ENCODE data around the gene FAM236A.
"Not testable (repeated sequence)": the region's sequence is repeated elsewhere in the genome, so short reads cannot be mapped to it uniquely, and the experiment has no call there.

DNA sequence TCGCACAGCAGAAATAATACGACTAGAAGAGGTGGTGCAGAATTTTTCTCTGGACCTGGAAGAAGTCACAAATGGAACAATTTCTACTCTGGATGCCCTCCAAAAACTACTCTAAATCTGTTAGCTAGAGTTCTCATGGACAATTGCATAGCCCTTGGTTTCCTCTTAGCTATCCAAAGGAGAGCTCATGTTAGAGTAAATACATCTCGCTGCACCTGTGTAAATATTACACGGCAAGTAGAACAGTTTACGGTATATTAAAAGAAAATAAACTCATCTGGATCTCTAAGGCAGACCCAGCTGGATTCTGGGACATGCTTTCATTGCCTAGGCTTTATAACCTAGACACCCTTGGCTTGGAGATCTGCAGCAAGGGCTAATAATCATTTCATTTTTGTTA is 33.9 kb downstream of the FAM236A start:
- TF ChIP-seq, protein P1, sequence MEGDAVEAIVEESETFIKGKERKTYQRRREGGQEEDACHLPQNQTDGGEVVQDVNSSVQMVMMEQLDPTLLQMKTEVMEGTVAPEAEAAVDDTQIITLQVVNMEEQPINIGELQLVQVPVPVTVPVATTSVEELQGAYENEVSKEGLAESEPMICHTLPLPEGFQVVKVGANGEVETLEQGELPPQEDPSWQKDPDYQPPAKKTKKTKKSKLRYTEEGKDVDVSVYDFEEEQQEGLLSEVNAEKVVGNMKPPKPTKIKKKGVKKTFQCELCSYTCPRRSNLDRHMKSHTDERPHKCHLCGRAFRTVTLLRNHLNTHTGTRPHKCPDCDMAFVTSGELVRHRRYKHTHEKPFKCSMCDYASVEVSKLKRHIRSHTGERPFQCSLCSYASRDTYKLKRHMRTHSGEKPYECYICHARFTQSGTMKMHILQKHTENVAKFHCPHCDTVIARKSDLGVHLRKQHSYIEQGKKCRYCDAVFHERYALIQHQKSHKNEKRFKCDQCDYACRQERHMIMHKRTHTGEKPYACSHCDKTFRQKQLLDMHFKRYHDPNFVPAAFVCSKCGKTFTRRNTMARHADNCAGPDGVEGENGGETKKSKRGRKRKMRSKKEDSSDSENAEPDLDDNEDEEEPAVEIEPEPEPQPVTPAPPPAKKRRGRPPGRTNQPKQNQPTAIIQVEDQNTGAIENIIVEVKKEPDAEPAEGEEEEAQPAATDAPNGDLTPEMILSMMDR (IDR thresholded peaks at IDR 0.05) = not testable (repeated sequence)
- TF ChIP-seq EZH2phosphoT487 (IDR thresholded peaks at IDR 0.05) = not testable (repeated sequence)

All from neural progenitor cell (in vitro differentiated cells).